ENCODE measurements around the gene INSIG1.

INSIG1 gene

DNA sequence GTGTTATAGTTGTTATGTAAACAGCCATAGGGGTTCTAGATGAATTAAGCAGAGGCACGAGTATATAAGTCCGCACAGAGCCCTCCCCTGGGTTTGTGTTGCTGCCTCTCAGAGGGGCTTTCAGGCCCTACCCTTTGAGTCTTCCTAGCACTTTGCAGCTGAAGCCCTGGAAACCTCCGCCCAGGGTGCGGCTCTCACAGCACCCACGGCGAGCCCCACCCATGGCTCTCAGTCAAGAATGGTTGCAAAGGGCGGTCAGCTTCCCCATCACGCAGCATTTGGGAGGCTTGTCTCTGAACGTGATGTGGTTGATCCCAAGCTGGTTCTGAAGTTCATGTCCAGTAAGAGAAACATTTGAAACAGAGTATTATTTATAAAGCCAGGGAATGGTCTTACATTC is 18.8 kb upstream of the INSIG1 start:
- H3K9ac ChIP-seq (ENCODE audit: low read length), result no peak overlapping the region
- no peaks in the 10 kb centered on the region for H3K4me1 ChIP-seq (ENCODE audit: insufficient read depth, low read length)
- H3K4me3 ChIP-seq (ENCODE audit: low read depth in 1 of 2, low read length in 2 of 2), result no peak overlapping the region
- H3K36me3 ChIP-seq (ENCODE audit: insufficient read depth, low read length), result no peaks in the 10 kb centered on the region
- H3K9me3 ChIP-seq (ENCODE audit: low read length), result no peaks in the 10 kb centered on the region
- peaks cover 0 to 5% of the 10 kb centered on the region in 2 donors for H3K27me3 ChIP-seq (ENCODE audit: control insufficient read depth in 1 of 2, insufficient read depth in 2 of 2, low read length in 2 of 2)
- no peak overlapping the region for H3K27ac ChIP-seq (ENCODE audit: low read depth, low read length)

DNA sequence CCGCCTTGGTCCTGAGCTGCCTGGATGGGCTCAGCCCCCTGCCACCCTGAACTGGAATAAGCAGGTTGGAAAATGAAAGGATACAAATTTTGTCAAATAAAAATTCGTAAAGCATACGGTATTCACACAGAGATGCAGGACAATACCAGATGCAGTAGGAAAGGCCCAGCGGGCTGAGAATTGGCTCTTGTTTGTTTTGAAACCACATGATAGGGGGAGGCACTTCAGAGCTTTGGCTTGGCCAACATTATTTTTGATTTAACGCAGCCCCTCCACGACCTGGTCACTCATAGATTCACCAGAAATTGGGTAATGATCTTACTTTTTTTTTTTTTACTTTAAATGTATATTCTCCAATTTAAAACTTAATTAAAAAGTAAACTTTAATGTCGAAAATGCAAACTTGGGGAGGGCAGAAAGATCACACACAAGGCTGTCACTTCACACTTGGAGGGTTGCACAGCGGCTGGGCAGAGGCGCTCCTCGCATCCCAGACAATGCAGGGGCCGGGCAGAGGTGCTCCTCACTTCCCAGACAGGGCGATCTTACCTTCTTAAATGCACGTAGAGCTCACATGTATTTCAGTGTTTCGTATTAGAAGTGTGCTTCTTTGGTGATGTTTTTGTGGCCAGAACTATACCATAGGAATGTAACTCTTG is 17.8 kb upstream of the INSIG1 start:
- Histone ChIP-seq H3K4me1 (ENCODE audit: insufficient read depth, low read length) (no peaks in the 10 kb centered on the region), H3K9me3 (ENCODE audit: low read length) (no peaks in the 10 kb centered on the region), H3K9ac (ENCODE audit: low read length) (no peak overlapping the region), H3K27me3 (ENCODE audit: control insufficient read depth in 1 of 2, insufficient read depth in 2 of 2, low read length in 2 of 2) (peaks cover 0 to 5% of the 10 kb centered on the region in 2 donors), H3K4me3 (ENCODE audit: low read depth in 1 of 2, low read length in 2 of 2) (no peak overlapping the region), H3K36me3 (ENCODE audit: insufficient read depth, low read length) (no peaks in the 10 kb centered on the region), H3K27ac (ENCODE audit: low read depth, low read length) (no peak overlapping the region)

DNA sequence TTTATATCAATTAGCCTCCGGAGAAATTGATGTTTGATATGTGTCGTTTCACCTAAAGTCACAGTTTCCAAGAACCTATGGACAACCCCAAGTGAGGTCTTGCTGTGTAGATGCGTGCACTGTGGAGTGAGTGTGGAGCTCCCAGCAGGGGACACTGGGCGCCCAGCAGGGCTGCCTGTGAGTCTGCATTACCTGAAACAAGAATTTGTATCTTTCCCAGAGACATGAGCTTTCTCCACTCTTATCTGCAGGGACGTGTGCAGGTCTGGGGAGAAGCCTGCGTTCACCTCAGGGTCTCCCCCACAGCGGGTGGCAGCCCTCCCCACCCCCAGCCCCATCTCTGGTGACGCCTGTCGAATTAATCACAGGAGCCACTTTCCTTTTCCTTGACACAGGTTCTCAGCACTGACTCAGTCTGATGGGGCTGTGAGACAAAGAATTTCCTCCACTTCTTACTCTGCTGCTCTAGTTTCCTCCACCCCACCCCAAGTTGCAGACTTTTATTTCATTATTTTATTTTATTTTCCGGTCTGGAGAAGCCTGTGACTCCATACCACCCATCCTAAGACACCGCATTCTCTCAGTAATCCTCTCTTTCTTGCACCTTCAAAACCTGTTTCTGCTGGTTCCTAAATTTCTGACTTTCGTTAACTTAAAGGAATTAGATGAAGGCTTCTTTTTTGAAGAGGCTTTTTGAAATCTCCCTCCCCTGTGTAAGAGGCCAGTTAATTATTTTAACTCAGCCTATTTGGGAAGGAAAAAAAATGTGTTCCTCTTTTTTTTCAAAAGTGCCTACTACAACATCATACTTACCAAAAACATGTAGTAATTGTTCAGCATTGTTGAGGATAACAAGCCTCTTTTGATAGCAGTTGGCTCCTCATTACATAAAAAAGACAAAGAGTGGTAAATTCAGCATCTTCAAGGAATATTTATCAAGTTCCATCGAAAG is 17.0 kb upstream of the INSIG1 start:
- no peaks in the 10 kb centered on the region for H3K9me3 ChIP-seq (ENCODE audit: low read length)
- no peak overlapping the region for H3K4me3 ChIP-seq (ENCODE audit: low read depth in 1 of 2, low read length in 2 of 2)
- peaks cover 0 to 5% of the 10 kb centered on the region in 2 donors for H3K27me3 ChIP-seq (ENCODE audit: control insufficient read depth in 1 of 2, insufficient read depth in 2 of 2, low read length in 2 of 2)

DNA sequence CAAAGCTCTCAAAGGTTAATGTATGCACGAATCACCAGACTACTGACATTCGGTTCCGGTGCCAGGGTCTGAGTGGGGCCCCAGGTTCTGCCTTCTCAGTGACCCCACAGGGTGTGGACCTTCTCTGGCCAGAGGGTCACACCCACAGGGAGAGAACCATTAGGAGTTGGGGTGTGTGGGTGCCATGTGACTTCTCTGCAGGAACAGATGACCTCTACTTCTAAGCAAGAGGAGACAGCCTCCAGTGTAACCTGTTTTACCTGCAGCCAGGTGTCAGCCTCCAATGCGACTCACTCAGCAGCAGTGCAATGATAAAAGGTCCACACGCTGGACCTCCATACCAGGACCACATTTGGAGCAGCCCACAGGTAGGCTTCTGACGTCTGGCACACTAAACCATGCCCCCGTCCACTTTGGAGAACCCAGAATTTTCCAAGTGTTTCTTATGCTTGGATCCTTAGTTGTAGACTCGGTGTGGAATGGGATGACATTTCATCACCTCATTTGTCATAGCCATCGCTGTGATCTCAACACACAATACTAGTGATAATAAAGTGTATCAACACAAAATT is 16.2 kb upstream of the INSIG1 start:
- Histone ChIP-seq H3K9me3 (ENCODE audit: low read length) (no peaks in the 10 kb centered on the region), H3K4me3 (ENCODE audit: low read depth in 1 of 2, low read length in 2 of 2) (no peak overlapping the region), H3K27me3 (ENCODE audit: control insufficient read depth in 1 of 2, insufficient read depth in 2 of 2, low read length in 2 of 2) (peaks cover 0 to 5% of the 10 kb centered on the region in 2 donors), H3K4me1 (ENCODE audit: insufficient read depth, low read length) (no peaks in the 10 kb centered on the region), H3K27ac (ENCODE audit: low read depth, low read length) (no peak overlapping the region), H3K36me3 (ENCODE audit: insufficient read depth, low read length) (no peaks in the 10 kb centered on the region), H3K9ac (ENCODE audit: low read length) (no peak overlapping the region)

More for the DNA sequence above, 17.0 kb upstream of the INSIG1 start:
- H3K36me3 ChIP-seq (ENCODE audit: insufficient read depth, low read length), result no peaks in the 10 kb centered on the region
- no peak overlapping the region for H3K9ac ChIP-seq (ENCODE audit: low read length)
- no peak overlapping the region for H3K27ac ChIP-seq (ENCODE audit: low read depth, low read length)
- no peaks in the 10 kb centered on the region for H3K4me1 ChIP-seq (ENCODE audit: insufficient read depth, low read length)

DNA sequence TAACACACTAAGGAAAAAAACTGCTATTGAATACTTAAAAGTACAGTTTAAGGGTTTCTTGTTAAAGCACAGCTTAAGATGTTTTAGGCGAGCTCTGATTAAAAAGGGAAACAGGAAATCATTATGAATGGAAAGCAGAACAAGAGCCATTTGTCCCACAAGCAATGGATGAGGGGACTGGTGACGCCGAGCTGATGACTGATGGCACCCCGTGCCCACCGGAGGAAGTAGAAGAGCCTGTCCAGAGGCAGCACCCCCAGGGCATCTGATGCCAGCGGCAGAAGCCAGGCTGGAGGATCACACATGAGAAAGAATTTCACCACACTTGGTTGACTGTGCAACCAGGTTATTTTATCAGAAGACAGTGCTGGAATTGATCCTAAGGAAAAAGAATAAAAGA is 15.0 kb upstream of the INSIG1 start:
- peaks cover 0 to 5% of the 10 kb centered on the region in 2 donors for H3K27me3 ChIP-seq (ENCODE audit: control insufficient read depth in 1 of 2, insufficient read depth in 2 of 2, low read length in 2 of 2)
- no peak overlapping the region for H3K27ac ChIP-seq (ENCODE audit: low read depth, low read length)
- H3K4me3 ChIP-seq (ENCODE audit: low read depth in 1 of 2, low read length in 2 of 2), result no peak overlapping the region
- no peaks in the 10 kb centered on the region for H3K9me3 ChIP-seq (ENCODE audit: low read length)
- no peak overlapping the region for H3K9ac ChIP-seq (ENCODE audit: low read length)
- no peaks in the 10 kb centered on the region for H3K4me1 ChIP-seq (ENCODE audit: insufficient read depth, low read length)
- no peaks in the 10 kb centered on the region for H3K36me3 ChIP-seq (ENCODE audit: insufficient read depth, low read length)

DNA sequence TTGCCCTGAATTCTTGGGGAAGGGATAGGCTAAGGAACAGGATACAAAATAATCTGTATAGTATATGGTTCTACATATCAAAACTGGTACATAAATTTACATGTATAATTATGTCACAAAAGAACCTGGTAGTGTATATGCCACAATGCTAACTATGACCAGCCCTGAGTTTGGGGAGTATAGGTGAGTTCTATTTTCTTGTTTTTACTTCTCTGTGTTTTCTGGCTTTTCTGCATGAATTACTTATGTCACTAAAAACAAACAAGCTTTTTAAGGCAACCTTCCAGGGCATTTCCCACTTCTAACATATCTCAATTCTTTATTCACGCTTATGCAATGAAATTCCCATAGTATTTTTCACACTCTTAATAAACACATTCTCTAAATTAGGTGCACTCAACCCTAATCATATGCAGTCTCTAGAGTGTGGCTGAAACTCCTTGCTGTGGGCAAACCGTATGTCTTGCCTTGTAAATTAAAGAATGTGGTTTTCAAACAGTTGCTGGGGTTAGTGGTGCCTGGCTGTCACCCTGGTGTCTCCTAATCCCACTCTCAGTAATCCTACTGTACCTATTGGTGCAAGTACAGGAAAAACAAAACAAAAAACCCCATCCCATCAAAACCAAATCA is 14.0 kb upstream of the INSIG1 start:
- Histone ChIP-seq H3K27me3 (ENCODE audit: control insufficient read depth in 1 of 2, insufficient read depth in 2 of 2, low read length in 2 of 2) (peaks cover 0 to 5% of the 10 kb centered on the region in 2 donors), H3K27ac (ENCODE audit: low read depth, low read length) (no peak overlapping the region), H3K9me3 (ENCODE audit: low read length) (no peaks in the 10 kb centered on the region), H3K9ac (ENCODE audit: low read length) (no peak overlapping the region), H3K36me3 (ENCODE audit: insufficient read depth, low read length) (no peaks in the 10 kb centered on the region), H3K4me3 (ENCODE audit: low read depth in 1 of 2, low read length in 2 of 2) (no peak overlapping the region), H3K4me1 (ENCODE audit: insufficient read depth, low read length) (no peaks in the 10 kb centered on the region)

DNA sequence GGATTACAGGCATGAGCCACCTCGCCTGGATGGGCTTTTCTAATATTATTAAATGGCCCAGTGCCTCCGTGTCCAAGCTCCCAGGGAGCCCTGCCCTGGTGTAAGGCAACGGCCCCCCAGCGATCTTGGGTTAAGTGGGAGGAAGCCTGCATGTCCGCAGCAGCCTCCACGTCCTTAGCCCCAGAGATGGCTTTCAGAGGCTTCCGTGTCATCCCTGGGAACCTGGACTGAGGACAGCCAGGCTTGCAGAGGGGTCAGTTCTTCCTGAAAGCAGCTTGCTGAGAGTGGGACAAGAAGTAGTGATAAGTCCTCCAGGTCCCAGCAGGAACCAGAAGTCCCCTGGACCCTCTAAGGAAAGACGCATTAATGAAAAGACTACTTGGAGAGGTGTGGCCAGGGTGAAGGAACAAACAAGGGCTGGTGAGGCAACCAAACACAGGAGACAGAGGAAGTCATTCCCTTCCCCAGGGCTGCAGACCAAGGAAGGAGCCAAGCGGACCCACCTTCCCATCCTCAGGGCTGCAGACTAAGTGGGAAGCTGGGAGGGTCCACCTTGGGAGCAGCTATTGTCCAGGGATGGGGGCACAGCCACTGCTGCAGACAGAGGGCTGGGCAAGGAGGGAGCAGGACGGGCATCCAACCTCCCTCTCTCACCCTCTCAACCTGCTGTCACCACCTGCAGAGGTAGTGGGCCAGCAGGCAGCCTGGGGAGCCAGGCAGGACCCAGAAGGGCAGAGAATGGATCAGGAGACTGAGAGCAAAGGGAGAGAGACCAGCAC is 13.0 kb upstream of the INSIG1 start:
- H3K9me3 ChIP-seq (ENCODE audit: low read length), result no peaks in the 10 kb centered on the region
- no peaks in the 10 kb centered on the region for H3K36me3 ChIP-seq (ENCODE audit: insufficient read depth, low read length)
- no peak overlapping the region for H3K9ac ChIP-seq (ENCODE audit: low read length)
- H3K27ac ChIP-seq (ENCODE audit: low read depth, low read length), result no peak overlapping the region
- H3K4me3 ChIP-seq (ENCODE audit: low read depth in 1 of 2, low read length in 2 of 2), result no peak overlapping the region
- peaks cover 0 to 5% of the 10 kb centered on the region in 2 donors for H3K27me3 ChIP-seq (ENCODE audit: control insufficient read depth in 1 of 2, insufficient read depth in 2 of 2, low read length in 2 of 2)
- no peaks in the 10 kb centered on the region for H3K4me1 ChIP-seq (ENCODE audit: insufficient read depth, low read length)

DNA sequence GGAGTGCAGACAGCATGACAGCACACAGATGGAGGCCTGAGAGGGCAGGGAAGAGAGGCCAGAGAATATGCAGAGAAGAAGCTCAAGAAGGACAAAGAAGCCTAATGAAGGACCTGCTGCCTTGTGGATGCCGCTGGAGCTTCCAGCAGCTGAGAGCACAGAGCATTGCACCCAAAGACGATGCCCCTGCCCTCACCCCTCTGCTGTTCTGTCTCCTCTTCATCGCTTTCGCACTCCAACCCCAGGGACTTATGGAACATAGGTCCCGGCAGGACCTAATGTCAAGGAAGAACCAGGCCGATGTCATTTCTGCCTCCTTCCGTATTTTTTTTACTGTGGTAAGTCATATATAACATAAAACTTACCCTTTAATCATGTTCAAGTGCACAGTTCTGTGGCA is 12.3 kb upstream of the INSIG1 start:
- H3K4me3 ChIP-seq (ENCODE audit: low read depth in 1 of 2, low read length in 2 of 2), result no peak overlapping the region
- no peaks in the 10 kb centered on the region for H3K36me3 ChIP-seq (ENCODE audit: insufficient read depth, low read length)
- H3K27me3 ChIP-seq (ENCODE audit: control insufficient read depth in 1 of 2, insufficient read depth in 2 of 2, low read length in 2 of 2), result peaks cover 0 to 4% of the 10 kb centered on the region in 2 donors
- H3K9ac ChIP-seq (ENCODE audit: low read length), result no peak overlapping the region
- H3K9me3 ChIP-seq (ENCODE audit: low read length), result no peaks in the 10 kb centered on the region
- H3K27ac ChIP-seq (ENCODE audit: low read depth, low read length), result no peak overlapping the region
- no peaks in the 10 kb centered on the region for H3K4me1 ChIP-seq (ENCODE audit: insufficient read depth, low read length)

DNA sequence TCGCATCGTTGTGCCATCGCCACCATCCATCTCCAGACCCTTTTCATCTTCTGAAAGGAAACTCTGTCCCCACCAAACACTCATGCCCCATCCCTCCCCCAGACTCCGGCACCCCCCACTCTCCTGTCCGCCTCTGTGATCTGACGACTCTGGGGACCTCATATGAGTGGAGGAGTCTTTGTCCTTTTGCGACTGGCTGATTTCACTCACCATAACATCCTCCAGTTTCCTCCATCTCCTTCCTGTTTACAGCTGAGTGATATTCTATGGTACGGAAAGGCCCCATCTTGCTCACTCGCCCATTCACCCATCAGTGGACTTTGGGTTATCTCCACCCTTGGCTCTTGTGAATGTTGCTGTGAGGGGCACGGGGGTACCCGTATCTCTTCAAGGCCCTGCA is 11.8 kb upstream of the INSIG1 start:
- no peaks in the 10 kb centered on the region for H3K27me3 ChIP-seq (ENCODE audit: control insufficient read depth in 1 of 2, insufficient read depth in 2 of 2, low read length in 2 of 2)
- H3K36me3 ChIP-seq (ENCODE audit: insufficient read depth, low read length), result no peaks in the 10 kb centered on the region
- no peak overlapping the region for H3K27ac ChIP-seq (ENCODE audit: low read depth, low read length)
- H3K4me1 ChIP-seq (ENCODE audit: insufficient read depth, low read length), result no peaks in the 10 kb centered on the region
- no peaks in the 10 kb centered on the region for H3K9me3 ChIP-seq (ENCODE audit: low read length)
- no peak overlapping the region for H3K9ac ChIP-seq (ENCODE audit: low read length)
- no peak overlapping the region for H3K4me3 ChIP-seq (ENCODE audit: low read depth in 1 of 2, low read length in 2 of 2)

DNA sequence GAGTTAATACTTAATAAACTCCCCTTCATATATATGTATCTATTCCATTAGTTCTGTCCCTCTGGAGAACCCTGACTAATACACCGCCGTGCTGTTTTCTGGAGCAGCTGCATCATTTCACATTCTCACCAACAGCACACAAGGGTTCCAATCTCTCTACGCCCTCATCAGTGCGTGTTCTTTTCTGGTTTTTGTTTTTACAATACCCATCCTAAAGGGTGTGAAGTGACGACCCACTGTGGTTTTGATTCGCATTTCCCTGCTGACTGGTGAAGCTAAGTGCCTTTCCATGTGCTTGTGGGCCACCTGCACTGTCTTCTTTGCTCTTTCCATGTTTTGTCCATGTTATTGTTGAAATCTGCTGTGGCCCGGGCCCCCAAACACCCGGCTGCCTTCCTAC is 11.0 kb upstream of the INSIG1 start:
- no peaks in the 10 kb centered on the region for H3K27me3 ChIP-seq (ENCODE audit: control insufficient read depth in 1 of 2, insufficient read depth in 2 of 2, low read length in 2 of 2)
- no peaks in the 10 kb centered on the region for H3K36me3 ChIP-seq (ENCODE audit: insufficient read depth, low read length)
- no peaks in the 10 kb centered on the region for H3K9me3 ChIP-seq (ENCODE audit: low read length)
- H3K27ac ChIP-seq (ENCODE audit: low read depth, low read length), result no peak overlapping the region
- H3K4me3 ChIP-seq (ENCODE audit: low read depth in 1 of 2, low read length in 2 of 2), result no peak overlapping the region
- no peak overlapping the region for H3K9ac ChIP-seq (ENCODE audit: low read length)
- no peaks in the 10 kb centered on the region for H3K4me1 ChIP-seq (ENCODE audit: insufficient read depth, low read length)

Measured in muscle layer of colon (tissue), 2 donors.